BLaER1 treated with 17β-estradiol and CSF1 and Interleukin-3, amounts not matched to agents 10 nM and 100 nM (cell line): Measurements from ENCODE around the gene MEIOSIN.
"Not testable (repeated sequence)": the region's sequence is repeated elsewhere in the genome, so short reads cannot be mapped to it uniquely, and the experiment has no call there.

ENCODE experiments used
- H3K27ac ChIP-seq, 11 experiments: shearing (Covaris generic); formaldehyde crosslinking; 2 replicates each; pipeline ENCODE4 v1.8.1; 2022
- H3K27me3 ChIP-seq, 11 experiments: shearing (Covaris generic); formaldehyde crosslinking; 2 replicates each; pipeline ENCODE4 v1.8.1; 2022
- H3K36me3 ChIP-seq, 11 experiments: shearing (Covaris generic); formaldehyde crosslinking; 2 replicates each; pipeline ENCODE4 v1.8.1; 2022
- H3K4me1 ChIP-seq, 10 experiments: shearing (Covaris generic); formaldehyde crosslinking; 2 replicates each; pipeline ENCODE4 v1.8.1; 2022
- H3K4me2 ChIP-seq, 11 experiments: shearing (Covaris generic); formaldehyde crosslinking; 2 replicates each; pipeline ENCODE4 v1.8.1; 2022
- H3K4me3 ChIP-seq, 10 experiments: shearing (Covaris generic); formaldehyde crosslinking; 2 replicates each; pipeline ENCODE4 v1.8.1; 2022
- H3K9ac ChIP-seq, 11 experiments: shearing (Covaris generic); formaldehyde crosslinking; 2 replicates each; pipeline ENCODE4 v1.8.1; 2022
- H3K9me3 ChIP-seq, 11 experiments: shearing (Covaris generic); formaldehyde crosslinking; replicated peaks in 1 of 11; 2 replicates each; pipeline ENCODE4 v1.8.1; 2022
- H4K20me1 ChIP-seq, 11 experiments: shearing (Covaris generic); formaldehyde crosslinking; 2 replicates each; pipeline ENCODE4 v1.8.1; 2022
- Cebpa-rat ChIP-seq, 11 experiments: shearing (Covaris generic); IDR thresholded peaks; 2 replicates each; pipeline ENCODE4 v1.8.1; 2022

The MEIOSIN gene

DNA sequence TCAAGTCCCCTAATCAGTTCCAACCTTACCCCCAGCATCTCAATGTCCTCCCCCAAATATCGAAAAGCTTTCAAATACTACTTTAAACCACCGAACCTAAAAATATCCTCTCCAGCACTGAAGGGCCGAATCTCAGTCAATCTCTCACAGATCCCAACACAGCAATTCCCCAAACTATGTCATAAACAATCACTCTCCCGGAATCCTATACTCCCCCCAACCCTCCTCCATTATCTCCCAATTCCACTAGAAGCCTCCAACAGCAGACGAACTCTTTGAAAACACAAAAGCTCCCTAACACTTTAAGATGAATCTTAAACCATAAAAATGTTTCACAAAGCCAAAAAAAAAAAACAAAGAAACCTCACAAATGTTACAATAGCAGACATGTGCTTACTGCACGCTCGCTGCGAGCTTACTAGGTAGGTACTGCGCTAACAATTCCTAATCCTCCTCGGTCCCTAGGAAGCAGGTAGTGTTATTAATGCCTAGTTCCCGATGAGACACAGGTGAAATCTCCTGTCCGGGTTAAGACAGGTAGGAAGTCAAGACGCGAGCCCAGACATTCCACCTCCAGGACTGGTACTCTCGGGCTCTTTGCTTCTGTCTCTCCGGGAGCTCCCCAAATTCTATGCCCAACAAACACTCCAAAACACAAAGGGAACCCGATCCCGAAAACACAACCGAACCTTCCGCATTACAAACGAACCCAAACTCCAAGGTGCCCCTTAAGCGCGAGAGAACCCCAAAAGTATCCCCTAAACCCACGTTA lies 16.7 kb upstream of the MEIOSIN start:
- peak overlapping the region; percentile 55 to 91 (median 86) for H3K27ac ChIP-seq
- H3K36me3 ChIP-seq = peaks cover 32 to 54% (median 42%) of the 10 kb centered on the region in 11 experiments

GRCh38 chr19:45717131-45717982 lies 15.9 kb upstream of the MEIOSIN start:
- peak overlapping the region; percentile 89 to 99 (median 96) for H3K4me2 ChIP-seq
- 0 out of 22 replicates have a peak, but pooled peaks cover 0 to 5% (median 0%) of the 10 kb centered on the region in 11 experiments for H3K9me3 ChIP-seq
- H3K4me1 ChIP-seq = peaks cover 20 to 61% (median 28%) of the 10 kb centered on the region in 10 experiments
- peak overlapping the region; percentile 85 to 94 (median 89) for H3K9ac ChIP-seq
- peak overlapping the region; percentile 74 to 85 (median 80) for H3K4me3 ChIP-seq
- peaks cover 30 to 54% (median 42%) of the 10 kb centered on the region in 11 experiments for H3K36me3 ChIP-seq
- H4K20me1 ChIP-seq = peaks cover 0 to 44% (median 23%) of the 10 kb centered on the region in 11 experiments; a peak in 17 of 22 replicates
- H3K27me3 ChIP-seq = no peaks in the 10 kb centered on the region
- H3K27ac ChIP-seq = peak overlapping the region; percentile 80 to 91 (median 87)
- TF ChIP-seq Cebpa-rat (IDR thresholded peaks at IDR 0.05) = no peak

More for the DNA sequence above, 16.7 kb upstream of the MEIOSIN start:
- peak overlapping the region; percentile 79 to 99 (median 92) for H3K4me2 ChIP-seq
- H4K20me1 ChIP-seq = peaks cover 0 to 52% (median 30%) of the 10 kb centered on the region in 11 experiments; a peak in 16 of 22 replicates
- H3K9ac ChIP-seq = peak overlapping the region; percentile 85 to 94 (median 89)
- H3K4me3 ChIP-seq = peak overlapping the region; percentile 74 to 85 (median 80)
- no peak for TF ChIP-seq Cebpa-rat (IDR thresholded peaks at IDR 0.05)
- no peaks in the 10 kb centered on the region for H3K27me3 ChIP-seq
- peaks cover 20 to 53% (median 28%) of the 10 kb centered on the region in 10 experiments for H3K4me1 ChIP-seq
- 0 out of 22 replicates have a peak, but pooled peaks cover 0 to 5% (median 0%) of the 10 kb centered on the region in 11 experiments for H3K9me3 ChIP-seq

DNA sequence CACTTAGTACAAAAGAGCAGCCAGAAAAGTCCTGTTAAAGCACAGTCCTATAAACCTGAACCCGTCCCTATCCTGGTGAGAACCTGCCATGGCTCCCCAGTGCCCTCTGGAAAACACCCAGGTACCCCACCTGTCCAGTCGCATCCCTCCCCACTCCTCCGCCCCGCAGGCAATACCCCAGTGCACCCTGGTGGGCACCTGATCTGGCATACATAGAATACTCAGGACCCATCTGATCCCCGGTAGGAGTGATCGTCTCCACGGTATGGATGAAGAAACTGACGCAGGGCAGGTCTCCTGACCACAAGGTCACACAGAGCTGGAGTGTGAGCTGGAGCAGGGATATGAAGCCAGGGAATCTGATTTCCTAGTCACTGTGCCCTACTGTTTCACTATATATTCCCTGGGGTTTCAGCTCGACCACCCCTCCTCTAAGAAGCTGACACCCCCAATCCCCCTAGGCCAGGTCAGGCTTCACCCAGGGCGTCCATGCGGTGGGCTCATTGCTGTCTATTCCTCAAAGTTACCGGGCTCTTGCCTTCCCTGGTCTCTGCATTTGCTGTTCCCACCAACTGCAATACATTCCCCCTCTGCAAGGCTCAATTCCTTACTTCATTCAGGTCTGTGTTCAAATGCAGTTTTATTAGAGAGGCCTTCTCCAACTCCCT lies 15.1 kb upstream of the MEIOSIN start:
- TF ChIP-seq Cebpa-rat (IDR thresholded peaks at IDR 0.05) = no peak
- Histone ChIP-seq H3K9ac (peak overlapping the region; percentile 78 to 94 (median 89)), H3K4me1 (peaks cover 20 to 68% (median 32%) of the 10 kb centered on the region in 10 experiments), H3K36me3 (peaks cover 28 to 54% (median 40%) of the 10 kb centered on the region in 11 experiments), H3K4me3 (peak overlapping the region; percentile 50 to 85 (median 74)), H3K27ac (peak overlapping the region; percentile 69 to 91 (median 87)), H3K9me3 (0 out of 22 replicates have a peak, but pooled peaks cover 0 to 5% (median 0%) of the 10 kb centered on the region in 11 experiments), H3K27me3 (no peaks in the 10 kb centered on the region), H3K4me2 (peak overlapping the region; percentile 86 to 99 (median 93)), H4K20me1 (peaks cover 0 to 42% (median 17%) of the 10 kb centered on the region in 11 experiments; a peak in 17 of 22 replicates)

- Histone ChIP-seq H3K4me1 (peaks cover 20 to 56% (median 32%) of the 10 kb centered on the region in 10 experiments), H4K20me1 (peaks cover 8 to 42% (median 14%) of the 10 kb centered on the region in 11 experiments; a peak in 17 of 22 replicates), H3K36me3 (peaks cover 30 to 63% (median 43%) of the 10 kb centered on the region in 11 experiments)
- not testable (repeated sequence) for H3K27me3 ChIP-seq, H3K27ac ChIP-seq, H3K9me3 ChIP-seq, H3K4me3 ChIP-seq, H3K4me2 ChIP-seq, H3K9ac ChIP-seq
Observed at GRCh38 chr19:45720065-45720464, 13.2 kb upstream of the MEIOSIN start.

GRCh38 chr19:45728683-45729082 lies 4.6 kb upstream of the MEIOSIN start:
- H3K4me2 ChIP-seq = peak overlapping the region; percentile 39 to 98 (median 90); a peak in 19 of 22 replicates
- not testable (repeated sequence) for H3K27me3 ChIP-seq, H3K9me3 ChIP-seq, H3K4me3 ChIP-seq, H3K27ac ChIP-seq
- peaks cover 21 to 64% (median 47%) of the 10 kb centered on the region in 11 experiments; a peak in 19 of 22 replicates for H4K20me1 ChIP-seq
- peak overlapping the region in 2 of 11 experiments; percentile 86 to 89; a peak in 2 of 22 replicates for H3K9ac ChIP-seq
- 0 out of 22 replicates have a peak, but pooled peaks of 1 of the 11 experiments have one; percentile 23 for TF ChIP-seq Cebpa-rat (IDR thresholded peaks at IDR 0.05)
- peaks cover 23 to 35% (median 27%) of the 10 kb centered on the region in 10 experiments for H3K4me1 ChIP-seq
- H3K36me3 ChIP-seq = peaks cover 0 to 28% (median 9%) of the 10 kb centered on the region in 11 experiments; a peak in 13 of 22 replicates

DNA sequence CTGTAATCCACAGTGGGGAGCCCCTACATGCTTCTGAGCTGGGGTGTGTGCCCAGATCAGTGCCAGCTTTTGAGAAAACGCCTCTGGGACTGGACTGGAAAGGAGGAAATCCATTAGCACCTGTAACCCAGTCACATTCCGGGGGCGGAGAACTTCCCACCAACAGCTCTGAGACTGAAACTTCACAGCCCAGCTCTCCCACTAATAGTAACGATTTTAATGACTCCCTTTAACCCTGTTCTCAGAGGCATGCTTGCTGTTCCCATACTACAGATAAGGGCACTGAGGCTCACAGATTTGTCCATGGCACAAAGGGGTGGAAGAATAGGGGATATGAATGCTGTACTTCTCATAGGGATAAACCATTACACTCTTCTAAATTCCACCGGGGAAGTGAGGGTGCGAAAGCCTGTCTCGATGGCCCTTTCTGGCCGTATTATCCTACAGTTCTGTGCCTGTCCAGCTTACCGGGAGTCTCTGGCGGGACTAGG lies 3.4 kb upstream of the MEIOSIN start:
- peak overlapping the region; percentile 60 to 84 (median 76) for H3K27ac ChIP-seq

GRCh38 chr19:45730368-45731288 lies 2.6 kb upstream of the MEIOSIN start, which contains the start of gene FBXO46:
FBXO46 (minus strand) TSS chr19:45730896; CDS start chr19:45713495, 17,401 bp downstream.
- H3K9me3 ChIP-seq = no peaks in the 10 kb centered on the region
- H4K20me1 ChIP-seq = peaks cover 6 to 45% (median 28%) of the 10 kb centered on the region in 11 experiments; a peak in 18 of 22 replicates
- no peak for TF ChIP-seq Cebpa-rat (IDR thresholded peaks at IDR 0.05)
- H3K27me3 ChIP-seq = no peaks in the 10 kb centered on the region
- H3K4me1 ChIP-seq = peaks cover 23 to 35% (median 27%) of the 10 kb centered on the region in 10 experiments
- H3K27ac ChIP-seq = peak within 1 kb of the TSS; percentile 60 to 84 (median 76)
- H3K9ac ChIP-seq = peak within 1 kb of the TSS; percentile 80 to 93 (median 88)
- peak within 1 kb of the TSS; percentile 78 to 93 (median 86) for H3K4me3 ChIP-seq
- peaks cover 0 to 15% (median 0%) of the 10 kb centered on the region in 11 experiments; a peak in 5 of 22 replicates for H3K36me3 ChIP-seq
- H3K4me2 ChIP-seq = peak within 1 kb of the TSS; percentile 79 to 98 (median 90)

More for the DNA sequence above, 3.4 kb upstream of the MEIOSIN start:
- Histone ChIP-seq H3K9ac (peak overlapping the region; percentile 80 to 93 (median 88)), H3K27me3 (no peaks in the 10 kb centered on the region), H3K4me1 (peaks cover 23 to 35% (median 27%) of the 10 kb centered on the region in 10 experiments), H4K20me1 (peaks cover 14 to 53% (median 36%) of the 10 kb centered on the region in 11 experiments; a peak in 19 of 22 replicates), H3K36me3 (peaks cover 0 to 18% (median 5%) of the 10 kb centered on the region in 11 experiments; a peak in 8 of 22 replicates), H3K4me2 (peak overlapping the region; percentile 79 to 98 (median 90)), H3K9me3 (no peaks in the 10 kb centered on the region), H3K4me3 (peak overlapping the region; percentile 78 to 93 (median 86))
- TF ChIP-seq Cebpa-rat (IDR thresholded peaks at IDR 0.05) = no peak
